ENCODE data around the gene TAS1R1. TPM values are rescaled to one million over a fixed set of nuclear protein-coding genes. Genes with fewer than 3 reads are reported as not detected.

The TAS1R1 gene
- total and polyA plus RNA-seq, 9 of the 15 experiments (the other 6 are each of a cell fraction or from before 2014, with no cell fraction given) = 0.06 TPM; not detected in 8

- TF ChIP-seq ZNF318 (IDR thresholded peaks at IDR 0.05; ENCODE audit: borderline replicate concordance in 1 of 2, low read depth in 1 of 2) (peak in 1 of 2 experiments; percentile 55; a peak in 1 of 4 replicates), CBFA2T2 (conservative IDR thresholded peaks at IDR 0.05) (peak; percentile 60), TAF7 (tag; IDR thresholded peaks at IDR 0.05) (no peak), ELF4 (CRISPR knock-in tag; IDR thresholded peaks at IDR 0.05) (0 out of 2 replicates have a peak, but pooled peaks have one; percentile 19), KLF13 (tag; IDR thresholded peaks at IDR 0.05; ENCODE audit: borderline replicate concordance, low read depth) (peak; percentile 86), FOXP1 (CRISPR knock-in tag; IDR thresholded peaks at IDR 0.05) (peak; percentile 89; the same call in 1 of the 2 replicates), CTCFL (IDR thresholded peaks at IDR 0.05; ENCODE audit: borderline replicate concordance, insufficient read depth, low read depth, low read length, poor library complexity, severe bottlenecking) (no peak), MAFG (tag; conservative IDR thresholded peaks at IDR 0.05) (peak; percentile 96)
These were observed 46.2 kb downstream of the TAS1R1 start (continued) for GRCh38 chr1:6601049-6601922.
